NK-92 treated with Interleukin-12 subunit alpha and Interleukin-12 subunit beta, amount 100 ng/mL, for 24 hours (cell line): ENCODE measurements around the gene ZNF554.

Source experiments
- DNase-seq: peaks from one replicate; lab custom pipeline; 2025; lab: John Stamatoyannopoulos, UW

ZNF554 gene

GRCh38 chr19:2827840-2828489 is 8.3 kb downstream of the ZNF554 start:
- no peak for DNase-seq

GRCh38 chr19:2834294-2834871 is 14.7 kb downstream of the ZNF554 start:
- DNase-seq: no peak

GRCh38 chr19:2837430-2837829 is 17.8 kb downstream of the ZNF554 start:
- no peak for DNase-seq

GRCh38 chr19:2840794-2841791 is 21.4 kb downstream of the ZNF554 start, which contains the start of gene ZNF555:
Gene ZNF555 (plus strand): TSS chr19:2841475. CDS start chr19:2841573, 98 bp downstream.
- DNase-seq: no peak

GRCh38 chr19:2841855-2842574 is 22.3 kb downstream of the ZNF554 start:
- no peak for DNase-seq

DNA sequence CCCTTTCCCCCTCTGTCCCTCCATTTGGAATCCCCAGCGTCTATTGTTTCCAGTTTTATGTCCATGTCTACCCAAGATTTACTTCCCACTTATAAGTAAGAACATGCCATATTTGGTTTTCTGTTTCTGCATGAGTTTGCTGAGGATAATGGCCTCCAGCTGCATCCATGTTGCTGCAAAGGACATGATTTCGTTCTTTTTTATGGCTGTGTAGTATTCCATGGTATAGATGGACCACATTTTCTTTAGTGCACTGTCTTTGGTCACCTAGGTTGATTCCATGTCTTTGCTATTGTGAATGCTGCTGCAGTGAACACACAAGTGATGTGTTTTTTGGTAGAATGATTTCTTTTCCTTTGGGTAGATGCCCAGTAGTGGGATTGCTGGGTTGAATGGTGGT is 25.4 kb downstream of the ZNF554 start:
- no peak for DNase-seq

DNA sequence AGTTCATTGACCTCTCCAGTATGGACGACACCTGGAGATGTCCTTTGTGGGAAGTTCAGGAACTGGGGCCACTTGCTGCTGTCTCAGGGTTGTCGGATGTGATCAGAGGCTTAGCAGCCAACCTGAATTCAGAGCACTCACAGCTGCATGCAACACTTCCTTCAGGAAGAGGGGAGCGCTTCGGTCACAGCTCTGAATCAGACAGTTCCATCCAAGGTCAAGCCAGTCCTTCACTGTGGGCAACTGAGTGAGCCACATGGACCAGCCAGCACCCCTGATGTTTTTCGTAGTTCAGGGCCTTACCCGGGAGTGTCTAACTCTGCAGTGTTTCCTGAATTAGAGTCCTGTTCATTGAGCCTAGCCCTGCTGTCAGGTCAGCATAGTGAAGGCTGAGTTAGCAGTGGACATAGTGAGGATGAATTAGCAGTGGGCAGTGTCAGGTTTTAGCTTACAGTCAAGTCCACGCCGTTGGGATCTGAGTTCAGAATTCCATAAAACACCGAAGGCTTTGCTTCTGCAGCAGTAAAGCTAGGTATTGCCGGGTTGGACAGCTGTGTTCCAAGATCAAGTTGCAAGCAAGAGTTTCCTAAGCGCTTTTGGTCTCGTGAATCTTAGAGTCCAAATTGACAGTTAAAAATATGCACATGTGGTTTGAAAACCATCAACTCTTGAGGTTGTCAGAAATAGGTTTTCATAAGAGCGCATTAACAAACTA is 26.7 kb downstream of the ZNF554 start:
- DNase-seq: no peak

- DNase-seq: no peak
These were observed 27.8 kb downstream of the ZNF554 start for GRCh38 chr19:2847507-2847906.

- no peak for DNase-seq
These were observed 28.9 kb downstream of the ZNF554 start for GRCh38 chr19:2848616-2849015.

DNA sequence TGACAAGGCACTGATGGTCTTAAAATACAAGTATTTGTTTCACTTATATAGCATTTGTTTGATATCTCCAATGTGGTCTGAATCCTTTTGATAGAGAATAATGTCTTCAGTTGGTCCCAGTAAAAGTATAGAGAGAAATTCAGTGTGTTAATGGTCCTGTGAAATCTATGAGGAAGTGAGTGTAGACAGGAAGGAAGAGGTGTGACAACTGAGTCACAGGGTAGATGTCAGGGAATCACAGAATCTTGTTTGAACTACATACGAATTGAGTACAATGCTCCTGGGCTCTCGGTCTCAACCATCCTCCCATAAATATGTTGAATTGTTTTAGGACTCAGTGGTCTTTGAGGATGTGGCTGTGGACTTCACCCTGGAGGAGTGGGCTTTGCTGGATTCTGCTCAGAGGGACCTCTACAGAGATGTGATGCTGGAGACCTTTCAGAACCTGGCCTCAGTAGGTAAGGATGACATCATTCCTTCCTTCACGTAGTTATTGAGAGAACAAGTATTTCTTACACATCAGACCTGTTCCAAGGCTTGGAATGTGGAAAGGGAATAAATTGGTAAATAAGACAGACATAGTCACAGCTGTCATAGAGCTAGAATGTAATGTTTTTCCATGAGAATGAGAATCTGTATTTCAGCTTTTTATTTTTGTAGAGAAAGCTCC is 30.7 kb downstream of the ZNF554 start:
- no peak for DNase-seq

GRCh38 chr19:2852598-2852997 is 32.9 kb downstream of the ZNF554 start:
- no peak for DNase-seq

DNA sequence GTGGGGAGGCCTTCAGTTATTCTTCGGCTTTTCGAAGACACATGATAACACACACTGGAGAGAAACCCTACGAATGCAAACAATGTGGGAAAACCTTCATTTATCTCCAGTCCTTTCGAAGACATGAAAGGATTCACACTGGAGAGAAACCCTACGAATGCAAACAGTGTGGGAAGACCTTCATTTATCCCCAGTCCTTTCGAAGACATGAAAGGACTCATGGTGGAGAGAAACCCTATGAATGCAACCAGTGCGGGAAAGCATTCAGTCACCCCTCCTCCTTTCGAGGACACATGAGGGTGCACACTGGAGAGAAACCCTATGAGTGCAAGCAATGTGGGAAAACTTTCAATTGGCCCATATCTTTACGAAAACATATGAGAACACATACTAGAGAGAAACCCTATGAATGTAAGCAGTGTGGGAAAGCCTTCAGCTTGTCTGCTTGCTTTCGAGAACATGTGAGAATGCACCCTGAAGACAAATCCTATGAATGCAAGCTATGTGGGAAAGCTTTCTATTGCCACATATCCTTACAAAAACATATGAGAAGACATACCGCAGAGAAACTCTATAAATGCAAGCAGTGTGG is 33.4 kb downstream of the ZNF554 start:
- no peak for DNase-seq

DNA sequence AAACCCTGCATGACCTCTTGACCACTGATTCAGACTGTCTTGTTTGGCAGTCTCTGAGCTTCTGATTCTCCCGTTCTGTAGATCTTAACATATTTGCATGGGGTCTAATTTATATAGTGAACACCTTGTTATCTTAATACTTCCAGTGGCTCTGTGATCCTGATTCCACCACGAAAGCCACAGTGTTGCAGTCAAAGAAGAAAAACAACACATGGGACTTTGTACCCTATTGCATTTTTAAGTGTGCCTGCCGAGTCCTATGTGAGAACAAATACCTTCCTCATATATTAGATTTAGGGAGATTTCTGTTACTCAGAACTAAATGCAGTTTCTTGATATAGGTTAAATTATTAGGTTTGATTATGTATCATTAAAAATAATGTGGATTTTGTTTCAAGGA is 35.2 kb downstream of the ZNF554 start:
- no peak for DNase-seq

GRCh38 chr19:2856457-2857050 is 36.9 kb downstream of the ZNF554 start:
- no peak for DNase-seq

- no peak for DNase-seq
These were observed 39.2 kb downstream of the ZNF554 start for GRCh38 chr19:2858864-2859263.

- no peak for DNase-seq
These were observed 44.1 kb downstream of the ZNF554 start for GRCh38 chr19:2863816-2864215.

DNA sequence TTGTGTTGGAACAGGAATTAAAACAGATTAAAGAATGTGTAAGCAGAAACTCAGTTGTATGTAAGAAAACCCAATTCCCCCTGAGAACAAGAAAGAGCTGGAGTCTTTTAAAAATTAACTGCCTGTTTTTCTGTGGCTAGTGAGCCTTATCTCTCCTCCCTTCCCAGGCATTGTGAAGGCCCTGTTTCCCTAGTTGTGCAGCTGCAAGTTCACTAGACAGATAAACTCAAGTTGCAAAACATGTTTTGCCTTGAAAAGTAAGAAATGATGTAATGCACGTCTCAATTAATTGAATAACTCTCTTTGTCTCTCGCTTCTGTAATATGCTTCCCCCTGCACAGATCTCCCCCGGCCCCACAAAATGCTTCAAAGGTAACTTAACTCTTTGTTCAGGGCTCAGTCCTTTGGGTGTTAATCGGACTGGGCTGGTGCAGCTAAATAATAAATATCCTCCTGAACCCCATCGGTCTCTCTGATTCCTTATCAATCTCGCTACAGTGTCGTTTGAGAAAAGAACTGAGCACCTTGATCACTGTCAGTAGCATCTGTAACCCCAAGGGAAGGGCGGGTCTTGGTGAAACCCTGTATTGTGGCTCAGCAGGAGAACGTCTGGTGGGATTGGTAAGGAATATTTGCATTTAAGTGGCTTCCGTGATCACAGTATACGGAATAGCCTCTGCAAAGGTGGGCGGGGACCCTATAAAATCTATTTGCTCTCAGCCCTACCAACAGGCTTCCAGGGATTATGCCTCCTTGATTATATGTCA is 45.8 kb downstream of the ZNF554 start:
- DNase-seq: no peak

GRCh38 chr19:2866495-2867024 is 46.9 kb downstream of the ZNF554 start:
- no peak for DNase-seq
